ENCODE results near the gene MCC. TPM values are rescaled to one million over a fixed set of nuclear protein-coding genes. Genes with fewer than 3 reads are reported as not detected.
"Not testable (repeated sequence)": the region's sequence is repeated elsewhere in the genome, so short reads cannot be mapped to it uniquely, and the experiment has no call there.

MCC gene
- total and polyA plus RNA-seq, 2 donors (not counting 1 experiment from before 2014, with no cell fraction given), result 0.09 to 0.32 TPM

DNA sequence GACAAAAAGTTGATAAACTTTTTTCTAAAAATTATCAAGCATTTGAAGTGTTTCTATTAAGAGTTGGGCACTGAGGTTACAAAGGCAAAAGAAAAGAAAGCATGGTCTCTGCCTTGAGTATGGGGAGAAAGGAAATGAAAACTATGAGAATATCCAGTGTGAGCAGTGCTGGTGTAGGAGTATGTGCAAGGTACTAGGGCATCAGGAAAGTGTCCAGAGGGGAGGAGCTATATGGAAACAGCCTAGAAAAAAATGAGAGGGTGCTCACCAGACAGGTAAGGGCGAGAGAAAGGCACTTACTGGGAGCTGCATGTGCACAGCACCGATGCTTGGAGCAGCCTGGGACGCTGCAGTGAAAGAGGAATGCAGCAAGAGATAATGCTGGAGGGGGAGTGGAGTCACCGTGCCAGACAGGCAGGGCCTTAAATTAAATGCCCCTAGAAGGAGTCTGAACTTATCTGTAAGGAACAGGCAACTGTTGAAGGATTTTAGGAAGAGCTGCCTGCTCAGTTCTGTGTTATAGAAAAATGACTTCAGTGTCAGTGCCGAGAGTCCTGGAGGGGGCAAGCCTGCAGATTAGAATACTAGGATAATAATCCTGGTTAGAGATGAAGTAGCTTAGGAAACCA, 14.0 kb downstream of the MCC start:
- Mint-ChIP-seq H3K9me3 (ENCODE audit: insufficient read depth) (no peaks in the 10 kb centered on the region), H3K4me3 (no peak overlapping the region), H3K27ac (no peak overlapping the region), H3K4me1 (no peaks in the 10 kb centered on the region), H3K27me3 (peaks cover 41% of the 10 kb centered on the region)
- DNase-seq (no peak), ATAC-seq (ENCODE audit: low read depth) (no peak)
- Histone ChIP-seq H3K36me3 (replicated peaks in 1 of 2; ENCODE audit: control extremely low read depth in 1 of 2, control insufficient read depth in 1 of 2, extremely low read depth in 1 of 2, insufficient read depth in 2 of 2, low read length in 1 of 2) (no peaks in the 10 kb centered on the region), H3K4me2 (replicated peaks; ENCODE audit: low read depth, low read length, poor library complexity, severe bottlenecking) (no peak overlapping the region), H3K27ac (ENCODE audit: low read length in 2 of 2) (no peak overlapping the region), H4K20me1 (ENCODE audit: control insufficient read depth, insufficient read depth, low read length, poor library complexity, severe bottlenecking) (no peaks in the 10 kb centered on the region), H3K27me3 (replicated peaks in 1 of 4; ENCODE audit: control extremely low read depth in 1 of 4, control insufficient read depth in 3 of 4, insufficient read depth in 4 of 4, low read length in 3 of 4) (peaks cover 0 to 14% (median 0%) of the 10 kb centered on the region in 4 experiments), H3K4me3 (ENCODE audit: control extremely low read depth in 1 of 5, extremely low read depth in 1 of 5, insufficient read depth in 1 of 5, low read depth in 2 of 5, low read length in 4 of 5) (no peak overlapping the region), H3K9ac (ENCODE audit: low read length) (no peak overlapping the region), H3K4me1 (ENCODE audit: control insufficient read depth in 2 of 2, insufficient read depth in 2 of 2, low read length in 2 of 2) (no peaks in the 10 kb centered on the region), H2AFZ (ENCODE audit: insufficient read depth, low read depth, low read length, poor library complexity, severe bottlenecking) (no peak overlapping the region), H3K79me2 (ENCODE audit: control insufficient read depth, insufficient read depth, low read length) (no peaks in the 10 kb centered on the region), H3K9me3 (ENCODE audit: control extremely low read depth in 1 of 3, control insufficient read depth in 2 of 3, insufficient read depth in 1 of 3, low read length in 2 of 3) (no peaks in the 10 kb centered on the region)
- intact Hi-C loops (cut with micrococcal nuclease), result no loop called here
- ChIA-PET CTCF (no interaction called here), POLR2A (no interaction called here)
- 56% methylated on average over 4 of the region's 5 CpGs for WGBS (ENCODE audit: insufficient coverage)
- TF ChIP-seq, protein P1, sequence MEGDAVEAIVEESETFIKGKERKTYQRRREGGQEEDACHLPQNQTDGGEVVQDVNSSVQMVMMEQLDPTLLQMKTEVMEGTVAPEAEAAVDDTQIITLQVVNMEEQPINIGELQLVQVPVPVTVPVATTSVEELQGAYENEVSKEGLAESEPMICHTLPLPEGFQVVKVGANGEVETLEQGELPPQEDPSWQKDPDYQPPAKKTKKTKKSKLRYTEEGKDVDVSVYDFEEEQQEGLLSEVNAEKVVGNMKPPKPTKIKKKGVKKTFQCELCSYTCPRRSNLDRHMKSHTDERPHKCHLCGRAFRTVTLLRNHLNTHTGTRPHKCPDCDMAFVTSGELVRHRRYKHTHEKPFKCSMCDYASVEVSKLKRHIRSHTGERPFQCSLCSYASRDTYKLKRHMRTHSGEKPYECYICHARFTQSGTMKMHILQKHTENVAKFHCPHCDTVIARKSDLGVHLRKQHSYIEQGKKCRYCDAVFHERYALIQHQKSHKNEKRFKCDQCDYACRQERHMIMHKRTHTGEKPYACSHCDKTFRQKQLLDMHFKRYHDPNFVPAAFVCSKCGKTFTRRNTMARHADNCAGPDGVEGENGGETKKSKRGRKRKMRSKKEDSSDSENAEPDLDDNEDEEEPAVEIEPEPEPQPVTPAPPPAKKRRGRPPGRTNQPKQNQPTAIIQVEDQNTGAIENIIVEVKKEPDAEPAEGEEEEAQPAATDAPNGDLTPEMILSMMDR (IDR thresholded peaks at IDR 0.05), result no peak
- no peak for TF ChIP-seq EZH2 (IDR thresholded peaks at IDR 0.05; ENCODE audit: borderline replicate concordance, insufficient read depth, low read depth, low read length, poor library complexity, severe bottlenecking)

DNA sequence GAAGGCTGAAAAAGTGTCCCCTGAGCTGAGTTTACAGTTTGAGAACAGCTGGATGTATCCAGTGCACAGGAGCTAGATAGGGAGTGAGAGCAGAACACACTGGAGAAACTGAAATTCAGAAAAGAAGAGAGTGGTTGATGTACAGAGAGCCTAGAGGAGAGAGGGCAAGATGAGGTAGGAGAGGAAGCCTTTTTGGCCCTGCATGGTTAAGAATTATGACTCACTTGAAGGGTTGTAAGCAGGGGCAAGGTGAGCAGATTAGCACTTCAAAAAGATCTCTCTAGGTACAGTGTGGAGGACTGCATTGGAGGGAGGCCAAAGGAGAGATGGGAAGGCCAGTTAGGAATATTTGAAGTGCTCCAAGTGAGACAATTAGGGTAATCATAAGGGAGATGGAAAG, 25.2 kb downstream of the MCC start:
- Histone ChIP-seq H2AFZ (ENCODE audit: insufficient read depth, low read depth, low read length, poor library complexity, severe bottlenecking) (no peak overlapping the region), H3K4me1 (ENCODE audit: control insufficient read depth in 2 of 2, insufficient read depth in 2 of 2, low read length in 2 of 2) (no peaks in the 10 kb centered on the region), H3K79me2 (ENCODE audit: control insufficient read depth, insufficient read depth, low read length) (no peaks in the 10 kb centered on the region), H3K9me3 (ENCODE audit: control extremely low read depth in 1 of 3, control insufficient read depth in 2 of 3, insufficient read depth in 1 of 3, low read length in 2 of 3) (no peaks in the 10 kb centered on the region), H4K20me1 (ENCODE audit: control insufficient read depth, insufficient read depth, low read length, poor library complexity, severe bottlenecking) (no peaks in the 10 kb centered on the region), H3K27me3 (replicated peaks in 1 of 4; ENCODE audit: control extremely low read depth in 1 of 4, control insufficient read depth in 3 of 4, insufficient read depth in 4 of 4, low read length in 3 of 4) (no peaks in the 10 kb centered on the region), H3K36me3 (replicated peaks in 1 of 2; ENCODE audit: control extremely low read depth in 1 of 2, control insufficient read depth in 1 of 2, extremely low read depth in 1 of 2, insufficient read depth in 2 of 2, low read length in 1 of 2) (no peaks in the 10 kb centered on the region), H3K9ac (ENCODE audit: low read length) (no peak overlapping the region), H3K4me3 (ENCODE audit: control extremely low read depth in 1 of 5, extremely low read depth in 1 of 5, insufficient read depth in 1 of 5, low read depth in 2 of 5, low read length in 4 of 5) (no peak overlapping the region), H3K4me2 (replicated peaks; ENCODE audit: low read depth, low read length, poor library complexity, severe bottlenecking) (no peak overlapping the region), H3K27ac (ENCODE audit: low read length in 2 of 2) (no peak overlapping the region)
- ATAC-seq (ENCODE audit: low read depth) (no peak), DNase-seq (no peak)
- CTCF ChIA-PET, result no interaction called here
- Mint-ChIP-seq H3K9me3 (ENCODE audit: insufficient read depth) (no peaks in the 10 kb centered on the region), H3K4me3 (no peak overlapping the region), H3K27ac (no peak overlapping the region), H3K4me1 (no peaks in the 10 kb centered on the region), H3K27me3 (no peaks in the 10 kb centered on the region)
- intact Hi-C loops (cut with micrococcal nuclease), result no loop called here
- POLR2A ChIA-PET, result no interaction called here
- TF ChIP-seq EZH2 (IDR thresholded peaks at IDR 0.05; ENCODE audit: borderline replicate concordance, insufficient read depth, low read depth, low read length, poor library complexity, severe bottlenecking), result no peak
- TF ChIP-seq, protein P1 (IDR thresholded peaks at IDR 0.05), result no peak

DNA sequence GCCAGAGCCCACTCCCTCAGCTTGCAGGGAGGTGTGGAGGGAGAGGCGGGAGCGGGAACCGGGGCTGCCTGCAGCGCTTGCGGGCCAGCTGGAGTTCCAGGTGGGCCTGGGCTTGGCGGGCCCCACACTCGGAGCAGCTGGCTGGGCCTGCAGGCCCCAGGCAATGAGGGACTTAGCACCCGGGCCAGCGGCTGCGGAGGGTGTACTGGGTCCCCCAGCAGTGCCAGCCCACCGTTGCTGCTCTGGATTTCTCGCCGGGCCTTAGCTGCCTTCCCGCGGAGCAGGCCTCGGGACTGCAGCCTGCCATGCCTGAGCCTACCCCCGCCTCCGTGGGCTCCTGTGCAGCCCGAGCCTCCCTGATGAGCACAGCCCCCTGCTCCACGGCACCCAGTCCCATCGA, 31.1 kb downstream of the MCC start:
- H3K27ac ChIP-seq (ENCODE audit: low read length in 2 of 2); H2AFZ ChIP-seq (ENCODE audit: insufficient read depth, low read depth, low read length, poor library complexity, severe bottlenecking); POLR2A ChIA-PET; H3K27me3 ChIP-seq (replicated peaks in 1 of 4; ENCODE audit: control extremely low read depth in 1 of 4, control insufficient read depth in 3 of 4, insufficient read depth in 4 of 4, low read length in 3 of 4); DNase-seq; H3K4me1 ChIP-seq (ENCODE audit: control insufficient read depth in 2 of 2, insufficient read depth in 2 of 2, low read length in 2 of 2); H3K79me2 ChIP-seq (ENCODE audit: control insufficient read depth, insufficient read depth, low read length); H3K4me2 ChIP-seq (replicated peaks; ENCODE audit: low read depth, low read length, poor library complexity, severe bottlenecking); H3K27ac Mint-ChIP-seq; H4K20me1 ChIP-seq (ENCODE audit: control insufficient read depth, insufficient read depth, low read length, poor library complexity, severe bottlenecking); ATAC-seq (ENCODE audit: low read depth); H3K4me1 Mint-ChIP-seq; H3K27me3 Mint-ChIP-seq; H3K9me3 ChIP-seq (ENCODE audit: control extremely low read depth in 1 of 3, control insufficient read depth in 2 of 3, insufficient read depth in 1 of 3, low read length in 2 of 3); H3K36me3 ChIP-seq (replicated peaks in 1 of 2; ENCODE audit: control extremely low read depth in 1 of 2, control insufficient read depth in 1 of 2, extremely low read depth in 1 of 2, insufficient read depth in 2 of 2, low read length in 1 of 2); CTCF ChIA-PET; H3K4me3 ChIP-seq (ENCODE audit: control extremely low read depth in 1 of 5, extremely low read depth in 1 of 5, insufficient read depth in 1 of 5, low read depth in 2 of 5, low read length in 4 of 5); H3K4me3 Mint-ChIP-seq; H3K9me3 Mint-ChIP-seq (ENCODE audit: insufficient read depth); intact Hi-C loops (cut with micrococcal nuclease); H3K9ac ChIP-seq (ENCODE audit: low read length): not testable (repeated sequence)
- WGBS (ENCODE audit: insufficient coverage), result 97% methylated on average over 21 of the region's 21 CpGs

Data from B cell (primary cell).